ENCODE measurements around the gene ADAR.
A peak's percentile ranks its signal among the peaks of the same experiment; 100 is the strongest.
"Not testable (repeated sequence)": the region's sequence is repeated elsewhere in the genome, so short reads cannot be mapped to it uniquely, and the experiment has no call there.

ADAR gene

GRCh38 chr1:154607609-154608396, at the start of gene ADAR:
Gene ADAR (minus strand): TSS chr1:154608186. CDS start chr1:154608006, 180 bp downstream.
- DNase-seq, result peak; percentile 79

- DNase-seq, result no peak
These were observed 49.6 kb upstream of the ADAR start for GRCh38 chr1:154657556-154657955.

- DNase-seq, result no peak
These were observed 44.9 kb upstream of the ADAR start for GRCh38 chr1:154652893-154653292.

- DNase-seq, result not testable (repeated sequence)
These were observed 36.7 kb upstream of the ADAR start for GRCh38 chr1:154644724-154645123.

- DNase-seq, result no peak
These were observed 33.5 kb upstream of the ADAR start for GRCh38 chr1:154641534-154641933.

GRCh38 chr1:154639876-154640275, 31.9 kb upstream of the ADAR start:
- no peak for DNase-seq

- no peak for DNase-seq
These were observed 27.2 kb upstream of the ADAR start for GRCh38 chr1:154635171-154635570.

- DNase-seq, result no peak
These were observed 21.7 kb upstream of the ADAR start for GRCh38 chr1:154629675-154630073.

GRCh38 chr1:154629061-154629674, 21.2 kb upstream of the ADAR start:
- no peak for DNase-seq

- no peak for DNase-seq
These were observed 20.1 kb upstream of the ADAR start for GRCh38 chr1:154628121-154628405.

- DNase-seq, result peak; percentile 87
These were observed 19.5 kb upstream of the ADAR start for GRCh38 chr1:154627257-154628120.

- DNase-seq, result no peak
These were observed 18.7 kb upstream of the ADAR start for GRCh38 chr1:154626456-154627256.

- DNase-seq, result no peak
These were observed 17.0 kb upstream of the ADAR start for GRCh38 chr1:154624746-154625643.

- DNase-seq, result no peak
These were observed 15.4 kb upstream of the ADAR start for GRCh38 chr1:154623358-154623757.

- DNase-seq, result no peak
These were observed 14.6 kb upstream of the ADAR start for GRCh38 chr1:154622503-154623039.

GRCh38 chr1:154621875-154622274, 13.9 kb upstream of the ADAR start:
- DNase-seq, result no peak

GRCh38 chr1:154620751-154621150, 12.8 kb upstream of the ADAR start:
- DNase-seq, result no peak

- DNase-seq, result no peak
These were observed 11.4 kb upstream of the ADAR start for GRCh38 chr1:154619181-154619948.

- DNase-seq, result no peak
These were observed 8.8 kb upstream of the ADAR start for GRCh38 chr1:154616659-154617345.

GRCh38 chr1:154615411-154615810, 7.4 kb upstream of the ADAR start:
- DNase-seq, result no peak
